GM21737 (cell line): Measurements from ENCODE around the gene SPATA22.
"Not testable (repeated sequence)": the region's sequence is repeated elsewhere in the genome, so short reads cannot be mapped to it uniquely, and the experiment has no call there.

Experiments used
- ATAC-seq: cut with Tn5 transposase; IDR thresholded peaks from one replicate; pipeline ENCODE4 v1.9.1; 2021; ENCODE audit warnings: mild to moderate bottlenecking, moderate library complexity; ENCODE audit not compliant: unreplicated experiment

Gene SPATA22

GRCh38 chr17:3474212-3474611 is 2.6 kb upstream of the SPATA22 start:
- no peak for ATAC-seq

GRCh38 chr17:3472137-3472536 is 518 bp upstream of the SPATA22 start:
- ATAC-seq = no peak

GRCh38 chr17:3469529-3469928 is 2.1 kb downstream of the SPATA22 start:
- ATAC-seq = no peak

- not testable (repeated sequence) for ATAC-seq
Measured at GRCh38 chr17:3466355-3466754, 5.3 kb downstream of the SPATA22 start.

GRCh38 chr17:3448059-3448665 is 23.5 kb downstream of the SPATA22 start:
- no peak for ATAC-seq

- ATAC-seq = no peak
Measured at GRCh38 chr17:3447625-3448024, 24.0 kb downstream of the SPATA22 start.

- no peak for ATAC-seq
Measured at GRCh38 chr17:3440451-3440850, 31.2 kb downstream of the SPATA22 start.

GRCh38 chr17:3438368-3438767 is 33.3 kb downstream of the SPATA22 start:
- no peak for ATAC-seq

- no peak for ATAC-seq
Measured at GRCh38 chr17:3433741-3434140, 37.9 kb downstream of the SPATA22 start, which contains the start of gene OR1E2. OR1E2 (minus strand) TSS chr17:3433841; CDS start chr17:3433841, 0 bp downstream.

GRCh38 chr17:3433215-3433614 is 38.4 kb downstream of the SPATA22 start:
- ATAC-seq = not testable (repeated sequence)

- ATAC-seq = no peak
Measured at GRCh38 chr17:3418222-3418621, 53.4 kb downstream of the SPATA22 start.

- ATAC-seq = no peak
Measured at GRCh38 chr17:3415610-3416009, 56.0 kb downstream of the SPATA22 start.

- ATAC-seq = not testable (repeated sequence)
Measured at GRCh38 chr17:3412216-3412615, 59.4 kb downstream of the SPATA22 start.

GRCh38 chr17:3411070-3411469 is 60.5 kb downstream of the SPATA22 start, which contains the start of gene OR3A3:
OR3A3 (plus strand) TSS chr17:3411370.
- no peak for ATAC-seq

GRCh38 chr17:3403856-3404255 is 67.8 kb downstream of the SPATA22 start:
- ATAC-seq = not testable (repeated sequence)

GRCh38 chr17:3401786-3402185 is 69.8 kb downstream of the SPATA22 start:
- ATAC-seq = no peak

GRCh38 chr17:3400055-3400454 is 71.6 kb downstream of the SPATA22 start:
- ATAC-seq = no peak

- no peak for ATAC-seq
Measured at GRCh38 chr17:3398310-3398709, 73.3 kb downstream of the SPATA22 start, which contains the start of gene OR1E1. OR1E1 (minus strand) TSS chr17:3398410; CDS start chr17:3398410, 0 bp downstream.

GRCh38 chr17:3397801-3398200 is 73.8 kb downstream of the SPATA22 start:
- ATAC-seq = not testable (repeated sequence)
